SK-N-SH (cell line): Measurements from ENCODE around the gene DOCK8.

Experiments
- EP300 ChIP-seq, 2 experiments: IDR thresholded peaks; 2 replicates each; pipeline versions ENCODE4 v1.4.0 to v1.6.1; 2012; ENCODE audit warnings: borderline replicate concordance in 1 of 2, low read depth in 1 of 2, low read length in 1 of 2
- GABPA ChIP-seq: IDR thresholded peaks from 2 replicates; pipeline ENCODE4 v1.4.0; 2012; ENCODE audit warnings: low read depth, mild to moderate bottlenecking
- TF ChIP-seq, protein P1 (sequence below): fragments of 200-600 bp; sonication (generic); IDR thresholded peaks from 2 replicates; pipeline ENCODE4 v1.6.1; 2017; ENCODE audit warnings: antibody characterized with exemption, mild to moderate bottlenecking, moderate library complexity

- TF ChIP-seq, protein P1, sequence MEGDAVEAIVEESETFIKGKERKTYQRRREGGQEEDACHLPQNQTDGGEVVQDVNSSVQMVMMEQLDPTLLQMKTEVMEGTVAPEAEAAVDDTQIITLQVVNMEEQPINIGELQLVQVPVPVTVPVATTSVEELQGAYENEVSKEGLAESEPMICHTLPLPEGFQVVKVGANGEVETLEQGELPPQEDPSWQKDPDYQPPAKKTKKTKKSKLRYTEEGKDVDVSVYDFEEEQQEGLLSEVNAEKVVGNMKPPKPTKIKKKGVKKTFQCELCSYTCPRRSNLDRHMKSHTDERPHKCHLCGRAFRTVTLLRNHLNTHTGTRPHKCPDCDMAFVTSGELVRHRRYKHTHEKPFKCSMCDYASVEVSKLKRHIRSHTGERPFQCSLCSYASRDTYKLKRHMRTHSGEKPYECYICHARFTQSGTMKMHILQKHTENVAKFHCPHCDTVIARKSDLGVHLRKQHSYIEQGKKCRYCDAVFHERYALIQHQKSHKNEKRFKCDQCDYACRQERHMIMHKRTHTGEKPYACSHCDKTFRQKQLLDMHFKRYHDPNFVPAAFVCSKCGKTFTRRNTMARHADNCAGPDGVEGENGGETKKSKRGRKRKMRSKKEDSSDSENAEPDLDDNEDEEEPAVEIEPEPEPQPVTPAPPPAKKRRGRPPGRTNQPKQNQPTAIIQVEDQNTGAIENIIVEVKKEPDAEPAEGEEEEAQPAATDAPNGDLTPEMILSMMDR: no peak
- TF ChIP-seq EP300 (IDR thresholded peaks at IDR 0.05; ENCODE audit: borderline replicate concordance in 1 of 2, low read depth in 1 of 2, low read length in 1 of 2): no peak
- no peak for TF ChIP-seq GABPA
Observed at GRCh38 chr9:328453-328852, 113.8 kb downstream of the DOCK8 start.
